Endothelial cell of umbilical vein (primary cell): ENCODE results near the gene AFG1L. TPM values are rescaled to one million over a fixed set of nuclear protein-coding genes. Genes with fewer than 3 reads are reported as not detected.

Experiments
- BruUV-seq: library from RNA; stranded (reverse); fragments of 400-500 nt; replicated peaks from 2 replicates; lab custom pipeline; 2021; lab: Mats Ljungman, UMichigan
- CTCF ChIA-PET: fragments of 300-600, 350-600 bp; sonication (Branson Sonifier 250); formaldehyde crosslinking; loops from one replicate; lab custom pipeline; 2021; ENCODE audit warnings: antibody characterized with exemption, inconsistent platforms; lab: Charles Lee
- POLR2A ChIA-PET: fragments of 300-600, 350-600 bp; sonication (Branson Sonifier 250); formaldehyde crosslinking; loops from one replicate; lab custom pipeline; 2021; ENCODE audit warnings: antibody characterized with exemption, inconsistent platforms; lab: Charles Lee
- DNase-seq: peaks from one replicate; pipeline ENCODE4 v3.0.0-alpha.2; 2011; ENCODE audit warnings: low read depth, low spot score
- FAIRE-seq: peaks from 2 replicates; lab custom pipeline; 2011; peaks lifted over from hg19 to GRCh38; lab: Jason Lieb, UNC
- H2AFZ ChIP-seq: 2 replicates; pipeline ENCODE4 v1.6.0; 2012; ENCODE audit warnings: low read depth, low read length, control low read depth, inconsistent platforms
- H3K27ac ChIP-seq: 2 replicates; pipeline ENCODE4 v1.5.1; 2011; ENCODE audit warnings: low read depth, mild to moderate bottlenecking, control low read depth, low read length, moderate library complexity; ENCODE audit not compliant: insufficient read depth
- H3K27me3 ChIP-seq, 2 experiments: 2 replicates each; pipeline versions ENCODE4 v1.6.0 to v1.6.1; 2011; ENCODE audit warnings: low read length in 2 of 2, mixed read lengths in 1 of 2; ENCODE audit not compliant: control insufficient read depth in 2 of 2, insufficient read depth in 2 of 2
- H3K36me3 ChIP-seq, 2 experiments: 2 replicates in 1 of 2; 3 replicates in 1 of 2; pipeline ENCODE4 v1.5.1; 2011; ENCODE audit warnings: low read length in 2 of 2, mild to moderate bottlenecking in 1 of 2, moderate library complexity in 1 of 2; ENCODE audit not compliant: control insufficient read depth in 2 of 2, insufficient read depth in 2 of 2; ENCODE audit errors: extremely low read depth in 1 of 2
- H3K4me1 ChIP-seq: 3 replicates; pipeline ENCODE4 v1.5.1; 2011; ENCODE audit warnings: mild to moderate bottlenecking, low read length; ENCODE audit not compliant: control insufficient read depth, insufficient read depth; ENCODE audit errors: extremely low read depth
- H3K4me2 ChIP-seq: 2 replicates; pipeline ENCODE4 v1.6.1; 2011; ENCODE audit warnings: low read length, control low read depth, mixed read lengths; ENCODE audit not compliant: insufficient read depth
- H3K4me3 ChIP-seq, 3 experiments: fragments of 200-600 bp in 1 of 3; sonication (generic), shearing (Covaris generic) in 1 of 3; replicated peaks in 1 of 3; 2 replicates each; pipeline ENCODE4 v1.5.1; 2011 to 2016; ENCODE audit warnings: control low read depth in 3 of 3, low read length in 3 of 3, mild to moderate bottlenecking in 2 of 3, inconsistent platforms in 1 of 3, low read depth in 1 of 3, moderate library complexity in 1 of 3; ENCODE audit not compliant: insufficient read depth in 1 of 3
- H3K79me2 ChIP-seq: 2 replicates; pipeline ENCODE4 v1.6.0; 2012; ENCODE audit warnings: low read length, inconsistent platforms; ENCODE audit not compliant: control insufficient read depth, insufficient read depth
- H3K9ac ChIP-seq: replicated peaks from 2 replicates; pipeline ENCODE3; 2011; ENCODE audit warnings: low read length, control low read depth; ENCODE audit not compliant: insufficient read depth; ENCODE audit errors: extremely low read depth
- H3K9me1 ChIP-seq: replicated peaks from 3 replicates; pipeline ENCODE4 v1.6.0; 2011; ENCODE audit warnings: mild to moderate bottlenecking, low read length; ENCODE audit not compliant: control insufficient read depth, insufficient read depth; ENCODE audit errors: extremely low read depth
- H3K9me3 ChIP-seq: replicated peaks from 2 replicates; pipeline ENCODE4 v1.5.1; 2012; ENCODE audit warnings: low read length, inconsistent platforms; ENCODE audit not compliant: control insufficient read depth, insufficient read depth
- H4K20me1 ChIP-seq: replicated peaks from 2 replicates; pipeline ENCODE3; 2011; ENCODE audit warnings: mild to moderate bottlenecking, low read length; ENCODE audit not compliant: control insufficient read depth, insufficient read depth; ENCODE audit errors: extremely low read depth
- CTCF ChIP-seq, 2 donors: IDR thresholded peaks; 1 replicate in 1 of 2; 2 replicates in 1 of 2; pipeline ENCODE4 v1.5.1; 2011; ENCODE audit warnings: low read length in 2 of 2, mild to moderate bottlenecking in 2 of 2, moderate library complexity in 2 of 2, control low read depth in 1 of 2, inconsistent platforms in 1 of 2, low read depth in 1 of 2; ENCODE audit not compliant: insufficient read depth in 1 of 2; ENCODE audit errors: extremely low read depth in 1 of 2
- EZH2 ChIP-seq: IDR thresholded peaks from 2 replicates; pipeline ENCODE4 v1.6.1; 2012; ENCODE audit warnings: borderline replicate concordance, low read depth, mild to moderate bottlenecking, moderate library complexity, low read length, inconsistent platforms; ENCODE audit not compliant: severe bottlenecking
- FOS ChIP-seq: IDR thresholded peaks from 2 replicates; pipeline ENCODE4 v1.6.1; 2011; ENCODE audit warnings: mild to moderate bottlenecking, low read length, moderate library complexity, borderline replicate concordance; ENCODE audit not compliant: insufficient read depth
- JUN ChIP-seq: IDR thresholded peaks from 2 replicates; pipeline ENCODE4 v1.6.1; 2011; ENCODE audit warnings: borderline replicate concordance, low read depth; ENCODE audit not compliant: insufficient read length, insufficient read depth
- MAX ChIP-seq: IDR thresholded peaks from 2 replicates; pipeline ENCODE4 v1.6.1; 2011; ENCODE audit not compliant: insufficient read depth, insufficient read length
- MYC ChIP-seq: IDR thresholded peaks from one replicate; pipeline ENCODE4 v1.6.1; 2011; ENCODE audit warnings: mild to moderate bottlenecking, low read depth, low read length
- POLR2A ChIP-seq: IDR thresholded peaks from 2 replicates; pipeline ENCODE4 v1.6.1; 2012; ENCODE audit warnings: low read depth, mild to moderate bottlenecking, control low read depth, low read length
- POLR2AphosphoS5 ChIP-seq: IDR thresholded peaks from 2 replicates; pipeline ENCODE4 v1.6.1; 2012; ENCODE audit warnings: low read depth, mild to moderate bottlenecking, control low read depth, low read length, moderate library complexity; ENCODE audit not compliant: insufficient read depth
- dilution Hi-C: fragments of 300-500 bp; cut with MboI; formaldehyde crosslinking; loops from one replicate; pipeline ENCODE4 v1.15.0; 2019; ENCODE audit warnings: low sequenced_read_pairs; ENCODE audit not compliant: extremely low pct_ligation_motif_present
- intact Hi-C: fragments of 100-400 bp; cut with micrococcal nuclease; formaldehyde crosslinking; loops from one replicate; pipeline ENCODE4 v1.10.0; 2022
- polyA plus RNA-seq, 4 experiments: library from polyadenylated mRNA; depleted of rRNA in 3 of 4; stranded (reverse) in 3 of 4; unstranded in 1 of 4; fragments of >200 nt; gene quantifications; 2 replicates each; pipeline versions ENCODE4 v1.2.1 to v1.2.3, GENCODE V29; 2011 to 2012; ENCODE audit warnings: missing spikeins in 1 of 4
- total RNA-seq: library from RNA; stranded (reverse); gene quantifications from 2 replicates; pipeline ENCODE4 v1.2.3, GENCODE V29; 2021

AFG1L gene
- total and polyA plus RNA-seq, 2 donors (not counting 3 experiments of a cell fraction or from before 2014, with no cell fraction given) = 1.0 to 6.2 TPM

GRCh38 chr6:108421366-108421765 is 126.5 kb downstream of the AFG1L start:
- no TSS peak for BruUV-seq
- no peak overlapping the region for H3K9ac ChIP-seq
- DNase-seq = no peak
- FAIRE-seq = no peak
- H3K4me1 ChIP-seq = no peaks in the 10 kb centered on the region
- CTCF ChIA-PET = interaction anchor here (0.9 to 2.5 kb wide), 4 partner anchors 14 to 76 kb away, joined by 3 to 22 read pairs (median 5); no protein-coding TSS in a partner anchor
- no peaks in the 10 kb centered on the region for H4K20me1 ChIP-seq
- no peaks in the 10 kb centered on the region for H3K36me3 ChIP-seq
- no peak overlapping the region for H2AFZ ChIP-seq
- H3K9me1 ChIP-seq = no peaks in the 10 kb centered on the region
- H3K27ac ChIP-seq = no peak overlapping the region
- no peaks in the 10 kb centered on the region for H3K79me2 ChIP-seq
- POLR2A ChIA-PET = no interaction called here
- dilution Hi-C loops (no loop called here), intact Hi-C loops (no loop called here)
- no peaks in the 10 kb centered on the region for H3K9me3 ChIP-seq
- TF ChIP-seq MYC (no peak), POLR2AphosphoS5 (no peak), FOS (no peak), POLR2A (no peak), JUN (no peak)
- H3K4me3 ChIP-seq = no peak overlapping the region
- no peak overlapping the region for H3K4me2 ChIP-seq
- no peaks in the 10 kb centered on the region for H3K27me3 ChIP-seq

- H3K9ac ChIP-seq = no peak overlapping the region
- no peaks in the 10 kb centered on the region for H4K20me1 ChIP-seq
- no peak for FAIRE-seq
- TF ChIP-seq MYC (no peak), CTCF (IDR thresholded peaks at IDR 0.05; ENCODE audit: extremely low read depth in 1 of 2, insufficient read depth in 1 of 2, low read depth in 1 of 2, low read length in 2 of 2) (no peak), POLR2AphosphoS5 (no peak), MAX (no peak), FOS (no peak), EZH2 (no peak)
- intact Hi-C loops (no loop called here), dilution Hi-C loops (no loop called here)
- no peak overlapping the region for H3K27ac ChIP-seq
- H2AFZ ChIP-seq = no peak overlapping the region
- no TSS peak for BruUV-seq
- H3K4me2 ChIP-seq = no peak overlapping the region
- ChIA-PET POLR2A (no interaction called here), CTCF (interaction anchor here (1.2 to 2.4 kb wide), 3 partner anchors 16 to 68 kb away, joined by 4 to 10 read pairs (median 7); no protein-coding TSS in a partner anchor)
- no peaks in the 10 kb centered on the region for H3K4me1 ChIP-seq
- H3K9me1 ChIP-seq = no peaks in the 10 kb centered on the region
- DNase-seq = no peak
- H3K79me2 ChIP-seq = no peaks in the 10 kb centered on the region
- no peaks in the 10 kb centered on the region for H3K36me3 ChIP-seq
- no peaks in the 10 kb centered on the region for H3K27me3 ChIP-seq
- no peaks in the 10 kb centered on the region for H3K9me3 ChIP-seq
- H3K4me3 ChIP-seq = no peak overlapping the region
Measured at GRCh38 chr6:108423982-108424705, 129.3 kb downstream of the AFG1L start.
